D721Med (cell line): ENCODE measurements around the gene PKN3.
"Not testable (repeated sequence)": the region's sequence is repeated elsewhere in the genome, so short reads cannot be mapped to it uniquely, and the experiment has no call there.

ENCODE experiments used
- DNase-seq: peaks from one replicate; pipeline ENCODE4 v3.0.0; 2011; ENCODE audit warnings: low spot score; ENCODE audit not compliant: insufficient read length
- FAIRE-seq: peaks from 2 replicates; lab custom pipeline; 2011; peaks lifted over from hg19 to GRCh38; lab: Jason Lieb, UNC
- CTCF ChIP-seq: IDR thresholded peaks from 2 replicates; pipeline ENCODE4 v1.5.1; 2012; ENCODE audit warnings: mild to moderate bottlenecking, control low read depth; ENCODE audit not compliant: insufficient read depth; ENCODE audit errors: missing control alignments

Gene PKN3

GRCh38 chr9:128694344-128694743 is 8.0 kb upstream of the PKN3 start:
- FAIRE-seq (no peak), DNase-seq (no peak)
- TF ChIP-seq CTCF = no peak

GRCh38 chr9:128696923-128697707 is 5.2 kb upstream of the PKN3 start:
- no peak for TF ChIP-seq CTCF
- DNase-seq = no peak
- FAIRE-seq = no peak

GRCh38 chr9:128699096-128699795 is 3.1 kb upstream of the PKN3 start:
- DNase-seq, FAIRE-seq: not testable (repeated sequence)

- DNase-seq = no peak
- no peak for FAIRE-seq
- TF ChIP-seq CTCF = no peak
Measured at GRCh38 chr9:128701227-128701854, 962 bp upstream of the PKN3 start.

- FAIRE-seq = no peak
- TF ChIP-seq CTCF = no peak
- peak; percentile 70 for DNase-seq
Measured at GRCh38 chr9:128702949-128703615, 779 bp downstream of the PKN3 start.

- TF ChIP-seq CTCF = no peak
- DNase-seq (no peak), FAIRE-seq (no peak)
Measured at GRCh38 chr9:128703616-128704355, 1.5 kb downstream of the PKN3 start.

GRCh38 chr9:128704356-128704670 is 2.0 kb downstream of the PKN3 start:
- no peak for TF ChIP-seq CTCF
- DNase-seq = no peak
- FAIRE-seq = no peak
